K562 (cell line): Measurements from ENCODE around the gene ZNF385C. TPM values are rescaled to one million over a fixed set of nuclear protein-coding genes. Genes with fewer than 3 reads are reported as not detected.

ENCODE experiments used
- ATAC-seq: fragments of 200-7000 bp; cut with Tn5 transposase; 3 replicates; pipeline ENCODE4 v1.9.1; 2020; ENCODE audit warnings: moderate library complexity
- BruUV-seq: library from RNA; stranded (reverse); fragments of 400-500 nt; replicated peaks from 2 replicates; lab custom pipeline; 2021; lab: Mats Ljungman, UMichigan
- CTCF ChIA-PET: fragments of 300-600 bp; formaldehyde crosslinking; extraction: SDS; loops from one replicate; lab custom pipeline; 2021; ENCODE audit warnings: low intra/inter-chr PET ratio; lab: Yijun Ruan, JAX
- POLR2A ChIA-PET: fragments of 300-600, 350-650 bp; sonication (Branson Sonifier 250); formaldehyde crosslinking; extraction: SDS; loops from one replicate; lab custom pipeline; 2021; ENCODE audit warnings: antibody characterized with exemption, inconsistent platforms; lab: Yijun Ruan, JAX
- DNase-seq, 4 experiments: peaks; one replicate each; pipeline versions ENCODE4 v3.0.0 to v3.0.0-alpha.2; 2011 to 2018; ENCODE audit warnings: low spot score in 3 of 4, mixed read lengths in 3 of 4; ENCODE audit errors: extremely low read depth in 1 of 4
- FAIRE-seq: peaks from 2 replicates; lab custom pipeline; 2011; peaks lifted over from hg19 to GRCh38; lab: Jason Lieb, UNC
- H2AFZ ChIP-seq: 2 replicates; pipeline ENCODE4 v1.6.0; 2011; ENCODE audit warnings: low read depth, low read length, control low read depth, inconsistent platforms
- H3K27ac ChIP-seq: fragments of 200-600 bp; 3 replicates; pipeline ENCODE4 v1.8.0; 2011; ENCODE audit warnings: low read depth, mild to moderate bottlenecking, control low read depth, inconsistent platforms, low read length, moderate library complexity, mixed read lengths; ENCODE audit errors: extremely low read depth
- H3K27me3 ChIP-seq, 2 experiments: fragments of 300-600 bp in 1 of 2; 2 replicates in 1 of 2; 3 replicates in 1 of 2; pipeline versions ENCODE4 v1.6.0 to v1.8.0; 2011; ENCODE audit warnings: inconsistent platforms in 2 of 2, low read length in 2 of 2, mild to moderate bottlenecking in 1 of 2, mixed read lengths in 1 of 2, moderate library complexity in 1 of 2; ENCODE audit not compliant: control insufficient read depth in 2 of 2, insufficient read depth in 2 of 2
- H3K36me3 ChIP-seq: fragments of 300-600 bp; 3 replicates; pipeline ENCODE4 v1.8.0; 2011; ENCODE audit warnings: mild to moderate bottlenecking, low read length, inconsistent platforms; ENCODE audit not compliant: control insufficient read depth, insufficient read depth
- H3K4me1 ChIP-seq, 2 experiments: fragments of 200-600 bp in 1 of 2; replicated peaks in 1 of 2; 2 replicates in 1 of 2; 3 replicates in 1 of 2; pipeline versions ENCODE4 v1.5.1 to v1.8.0; 2011; ENCODE audit warnings: inconsistent platforms in 2 of 2, low read length in 2 of 2, mild to moderate bottlenecking in 1 of 2, mixed read lengths in 1 of 2, moderate library complexity in 1 of 2; ENCODE audit not compliant: control insufficient read depth in 2 of 2, insufficient read depth in 2 of 2
- H3K4me2 ChIP-seq: 2 replicates; pipeline ENCODE4 v1.6.1; 2011; ENCODE audit warnings: low read length, control low read depth, inconsistent platforms, mixed read lengths; ENCODE audit not compliant: insufficient read depth
- H3K4me3 ChIP-seq: fragments of 200-600 bp; sonication (generic), shearing (Covaris generic); 2 replicates; pipeline ENCODE4 v1.5.1; 2016; ENCODE audit warnings: control low read depth, inconsistent platforms
- H3K79me2 ChIP-seq: fragments of 200-600 bp; 3 replicates; pipeline ENCODE4 v1.8.0; 2011; ENCODE audit warnings: low read length, inconsistent platforms; ENCODE audit not compliant: control insufficient read depth, insufficient read depth
- H3K9ac ChIP-seq, 2 experiments: 2 replicates each; pipeline versions ENCODE4 v1.6.0 to v1.6.1; 2011; ENCODE audit warnings: low read depth in 2 of 2, low read length in 2 of 2, control low read depth in 1 of 2, inconsistent platforms in 1 of 2, mild to moderate bottlenecking in 1 of 2, mixed read lengths in 1 of 2; ENCODE audit not compliant: insufficient read depth in 1 of 2
- H3K9me1 ChIP-seq: one replicate; pipeline ENCODE4 v1.6.0; 2011; ENCODE audit warnings: inconsistent platforms, mild to moderate bottlenecking, low read length, moderate library complexity; ENCODE audit not compliant: control insufficient read depth, insufficient read depth
- H3K9me3 ChIP-seq: replicated peaks from 2 replicates; pipeline ENCODE4 v1.5.1; 2011; ENCODE audit warnings: low read depth, low read length, inconsistent platforms; ENCODE audit not compliant: control insufficient read depth, insufficient read depth
- H4K20me1 ChIP-seq: replicated peaks from 2 replicates; pipeline ENCODE4 v1.6.1; 2011; ENCODE audit warnings: low read length, inconsistent platforms, mixed read lengths; ENCODE audit not compliant: control insufficient read depth, insufficient read depth
- BCOR ChIP-seq: fragments of 450-650 bp; IDR thresholded peaks from 2 replicates; pipeline ENCODE4 v1.6.1; 2016
- RBM25 ChIP-seq: fragments of 200-400 bp; formaldehyde crosslinking; IDR thresholded peaks from 2 replicates; pipeline ENCODE4 v1.6.1; 2018; ENCODE audit warnings: low read length, low read depth, moderate library complexity; ENCODE audit not compliant: severe bottlenecking
- ZNF512 ChIP-seq: IDR thresholded peaks from 2 replicates; pipeline ENCODE4 v1.6.1; 2016; ENCODE audit warnings: missing genetic modification characterization, missing compliant biosample characterization
- WGBS: fragments of 100-300 bp; shearing (Covaris generic); methylation state at CpG from one replicate; pipeline ENCODE4 v1.1.6; 2016; ENCODE audit warnings: low coverage, mixed read lengths; ENCODE audit not compliant: insufficient coverage; ENCODE audit errors: missing lambda C conversion rate; 5-methylcytosine and 5-hydroxymethylcytosine counted together
- in situ Hi-C: fragments of 300-500 bp; cut with MboI; formaldehyde crosslinking; loops from 4 replicates; pipeline ENCODE4 v1.15.0; 2018; ENCODE audit warnings: inconsistent platforms, mixed read lengths
- intact Hi-C: fragments of 100-400 bp; cut with micrococcal nuclease; formaldehyde crosslinking; loops from 2 replicates; pipeline ENCODE4 v1.14.2; 2022
- polyA plus RNA-seq, 8 experiments: library from polyadenylated mRNA; depleted of rRNA in 4 of 8; stranded (reverse) in 5 of 8; unstranded in 3 of 8; fragments of >200 nt; fragmentation: Nextera tagmentation in 2 of 8; fragmentation: Illumina TruSeq in 1 of 8; extraction: Ambion mirVana in 2 of 8; extraction: Trizol in 1 of 8; gene quantifications; 2 replicates each; pipeline versions ENCODE4 v1.2.1 to v1.2.3, GENCODE V29; 2011 to 2014; ENCODE audit warnings: inconsistent platforms in 1 of 8, missing spikeins in 1 of 8
- total RNA-seq, 7 experiments: library from RNA; depleted of rRNA in 6 of 7; stranded (reverse); fragments of >200 nt in 6 of 7; fragmentation: Illumina TruSeq in 2 of 7; extraction: Trizol in 2 of 7; gene quantifications; 2 replicates each; pipeline versions ENCODE4 v1.2.1 to v1.2.3, GENCODE V29; 2011 to 2021; ENCODE audit warnings: low replicate concordance in 1 of 7

ZNF385C gene
- total and polyA plus RNA-seq, 9 of the 15 experiments (the other 6 are each of a cell fraction or from before 2014, with no cell fraction given) = 0.03 to 0.35 (median 0.18) TPM; not detected in 1

DNA sequence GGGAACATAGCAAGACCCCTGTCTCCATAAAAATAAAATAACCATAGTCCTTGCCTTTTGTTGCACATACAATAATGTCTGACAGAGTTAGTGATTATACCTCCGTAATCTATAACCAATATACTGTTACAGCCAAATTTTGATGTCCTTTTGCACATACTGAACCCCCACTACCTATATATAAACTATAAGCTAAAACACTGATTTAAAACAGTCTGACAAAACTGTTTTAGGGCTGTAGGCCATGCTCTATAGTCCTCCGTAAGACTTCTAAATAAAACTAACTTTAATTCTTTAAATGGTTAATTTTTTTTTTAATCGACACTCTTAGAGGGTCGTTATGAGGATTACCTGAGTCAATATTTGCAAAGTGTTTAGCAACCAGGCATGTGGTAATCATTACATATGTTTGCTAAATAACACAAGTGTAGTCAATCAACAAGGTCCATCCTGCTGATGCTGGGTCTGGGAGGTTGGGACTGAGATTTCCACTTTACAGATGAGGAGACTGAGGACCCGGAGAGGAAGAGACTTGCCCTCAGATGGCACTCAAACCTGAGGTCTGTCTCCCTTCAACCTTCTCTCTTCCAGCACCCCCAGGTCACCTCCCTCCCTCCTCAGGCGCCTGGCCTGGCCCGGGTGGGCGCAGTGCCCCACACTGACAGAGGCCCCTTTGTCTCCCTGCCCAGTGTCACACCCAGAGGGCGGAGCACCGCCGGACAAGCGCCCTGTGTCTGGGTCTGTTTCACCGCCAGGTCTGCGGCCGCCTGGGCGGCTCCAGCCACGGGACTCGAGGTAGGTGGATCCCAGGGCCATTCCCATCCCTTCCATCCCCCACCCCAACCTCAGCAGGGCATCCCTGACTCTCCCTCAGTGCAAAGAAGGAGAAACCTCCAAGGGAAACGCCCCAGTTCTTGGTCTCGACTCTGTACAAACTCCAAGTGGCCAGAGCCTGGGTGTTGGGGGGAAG is 10.3 kb downstream of the ZNF385C start:
- BruUV-seq = no TSS peak
- no peak overlapping the region for H3K4me2 ChIP-seq
- H4K20me1 ChIP-seq = no peaks in the 10 kb centered on the region
- ATAC-seq (no peak), FAIRE-seq (peak; percentile 59), DNase-seq (no peak)
- intact Hi-C loops (no loop called here), in situ Hi-C loops (no loop called here)
- peaks cover 0 to 9% of the 10 kb centered on the region in 2 experiments; a peak in 1 of 5 replicates for H3K27me3 ChIP-seq
- H3K4me3 ChIP-seq = no peak overlapping the region
- H3K9ac ChIP-seq = peak overlapping the region in 1 of 2 experiments; percentile 55; a peak in 1 of 4 replicates
- no peak overlapping the region for H2AFZ ChIP-seq
- no peaks in the 10 kb centered on the region for H3K79me2 ChIP-seq
- H3K9me1 ChIP-seq = no peaks in the 10 kb centered on the region
- peaks cover 17 to 23% of the 10 kb centered on the region in 2 experiments for H3K4me1 ChIP-seq
- ChIA-PET POLR2A (interaction anchor here (0.6 to 0.9 kb wide), 3 partner anchors 9 to 406 kb away, joined by 3 to 4 read pairs (median 3); no protein-coding TSS in a partner anchor), CTCF (no interaction called here)
- no peaks in the 10 kb centered on the region for H3K9me3 ChIP-seq
- H3K36me3 ChIP-seq = no peaks in the 10 kb centered on the region
- WGBS = 23% methylated on average over 14 of the region's 20 CpGs
- 0 out of 2 replicates have a peak, but pooled peaks have one; percentile 25 for TF ChIP-seq BCOR
- no peak for TF ChIP-seq ZNF512 (tag)
- peak; percentile 54 for TF ChIP-seq RBM25
- H3K27ac ChIP-seq = no peak overlapping the region
